T47D (cell line): ENCODE measurements around the gene C18orf32.
"Not testable (repeated sequence)": the region's sequence is repeated elsewhere in the genome, so short reads cannot be mapped to it uniquely, and the experiment has no call there.

ENCODE experiments used
- DNase-seq, 2 experiments: peaks; one replicate each; pipeline versions ENCODE4 v3.0.0 to v3.0.0-alpha.2; 2011 to 2012; ENCODE audit warnings: low read depth in 1 of 2, low spot score in 1 of 2
- JUND ChIP-seq: IDR thresholded peaks from 2 replicates; pipeline ENCODE4 v1.6.1; 2012; ENCODE audit warnings: low read depth
- in situ Hi-C: cut with HindIII; loops from 2 replicates; pipeline ENCODE4 v1.10.0; 2016; ENCODE audit warnings: low sequenced_read_pairs, low pct_unique_long_range_greater_than_20kb

C18orf32 gene

DNA sequence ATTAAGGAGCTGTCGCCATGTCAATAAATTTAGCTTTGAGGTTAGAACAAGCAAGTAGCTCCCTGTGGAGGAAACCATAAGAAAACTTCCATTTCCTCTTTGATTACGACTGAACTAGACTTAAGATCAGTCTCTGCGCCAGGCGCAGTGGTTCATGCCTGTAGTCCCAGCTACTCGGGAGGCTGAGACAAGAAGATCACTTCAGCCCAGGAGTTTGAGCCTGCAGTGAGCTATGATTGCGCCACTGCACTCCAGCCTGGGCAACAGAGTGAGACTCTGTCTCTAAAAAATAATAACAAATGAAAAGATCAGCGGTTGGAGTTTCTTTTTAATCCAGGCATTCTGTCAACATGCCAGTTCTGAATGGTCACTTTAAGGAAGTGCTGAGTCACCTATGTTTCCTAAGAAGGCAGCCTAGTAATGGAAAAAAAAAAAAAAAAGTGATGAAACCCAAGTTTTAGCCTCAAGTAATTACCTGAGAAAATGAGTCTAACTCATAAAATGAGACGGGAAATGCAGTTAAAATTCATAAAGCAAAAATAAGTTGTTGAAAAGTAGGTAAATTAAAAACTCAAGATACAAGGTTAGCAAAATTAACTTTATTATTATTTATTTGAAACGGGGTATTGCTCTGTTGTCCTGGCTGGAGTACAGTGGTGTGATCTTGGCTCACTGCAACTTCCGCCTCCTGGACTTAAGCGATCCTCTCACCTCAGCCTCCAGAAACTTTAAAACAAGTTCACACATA, 10.2 kb downstream of the C18orf32 start:
- TF ChIP-seq JUND, result no peak
- in situ Hi-C loops, result no loop called here
- DNase-seq, result no peak

DNA sequence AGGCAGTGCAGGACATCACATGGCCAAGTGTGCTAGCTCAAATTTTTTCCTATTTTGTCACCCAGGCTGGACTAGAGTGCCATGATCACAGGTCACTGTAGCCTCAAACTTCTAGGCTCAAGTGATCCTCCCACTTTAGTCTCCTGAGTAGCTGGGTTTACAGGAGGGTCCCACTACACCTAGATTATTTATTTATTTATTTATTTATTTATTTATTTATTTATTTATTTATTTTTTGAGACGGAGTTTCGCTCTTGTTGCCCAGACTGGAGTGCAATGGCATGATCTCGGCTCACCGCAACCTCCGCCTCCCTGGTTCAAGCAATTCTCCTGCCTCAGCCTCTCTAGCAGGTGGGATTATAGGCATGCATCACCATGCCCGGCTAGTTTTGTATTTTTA, 12.1 kb downstream of the C18orf32 start:
- DNase-seq, in situ Hi-C loops: not testable (repeated sequence)

DNA sequence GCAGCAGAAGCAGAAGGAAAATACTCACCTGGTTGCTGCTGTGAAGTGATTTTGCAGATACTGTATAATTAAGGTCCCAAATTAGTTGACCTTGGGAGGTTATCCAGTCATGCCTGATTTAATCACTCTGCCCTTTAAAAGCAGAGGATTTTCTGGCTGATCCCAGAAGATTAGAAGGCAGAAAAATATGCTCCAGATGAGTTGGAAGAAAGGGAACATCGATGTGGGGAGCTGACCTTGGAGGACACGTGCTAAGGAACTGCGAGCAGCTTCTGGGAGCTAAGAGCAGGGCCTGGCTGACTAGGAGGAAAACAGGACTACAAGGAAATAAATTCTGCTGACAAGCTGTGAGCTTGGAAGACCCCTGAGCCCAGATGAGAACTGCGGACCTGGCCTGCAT, 13.3 kb downstream of the C18orf32 start:
- no peak for DNase-seq
- TF ChIP-seq JUND, result no peak
- in situ Hi-C loops, result no loop called here

DNA sequence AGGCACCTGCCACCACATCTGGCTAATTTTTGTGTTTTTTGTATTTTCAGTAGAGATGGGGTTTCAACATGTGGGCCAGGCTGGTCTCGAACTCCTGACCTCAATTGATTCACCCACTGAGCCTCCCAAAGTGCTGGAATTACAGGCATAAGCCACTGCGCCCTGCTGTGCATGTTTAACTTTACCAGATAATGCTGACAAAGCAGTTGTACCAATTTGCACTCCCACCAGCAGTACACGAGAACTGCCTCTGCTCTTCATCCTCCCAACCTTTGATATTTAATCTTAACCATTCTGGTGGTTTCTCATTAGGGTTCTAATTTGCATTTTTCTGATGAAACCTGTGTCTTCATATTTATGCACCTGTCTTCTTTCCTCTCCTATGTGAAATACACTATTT, 14.6 kb downstream of the C18orf32 start:
- TF ChIP-seq JUND, result no peak
- in situ Hi-C loops, result no loop called here

DNA sequence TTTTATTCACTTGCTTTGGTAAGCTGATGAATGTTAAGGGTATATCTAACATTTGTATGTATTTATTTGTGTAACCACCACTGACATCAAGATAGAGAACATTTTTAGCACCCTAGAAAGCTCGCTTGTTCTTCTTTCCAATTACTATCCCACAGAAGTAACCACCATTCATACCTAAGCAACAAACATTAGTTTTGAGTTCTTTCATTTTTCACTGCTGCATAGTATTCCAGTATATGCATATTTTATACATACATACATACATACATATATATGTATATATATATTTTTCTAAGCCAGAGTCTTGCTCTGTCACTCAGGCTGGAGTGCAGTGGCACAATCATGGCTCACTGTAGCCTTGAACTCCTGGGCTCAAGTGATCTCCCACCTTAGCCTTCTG, 15.5 kb downstream of the C18orf32 start:
- in situ Hi-C loops, result no loop called here
- no peak for DNase-seq

More for the DNA sequence above, 14.6 kb downstream of the C18orf32 start:
- DNase-seq, result no peak

DNA sequence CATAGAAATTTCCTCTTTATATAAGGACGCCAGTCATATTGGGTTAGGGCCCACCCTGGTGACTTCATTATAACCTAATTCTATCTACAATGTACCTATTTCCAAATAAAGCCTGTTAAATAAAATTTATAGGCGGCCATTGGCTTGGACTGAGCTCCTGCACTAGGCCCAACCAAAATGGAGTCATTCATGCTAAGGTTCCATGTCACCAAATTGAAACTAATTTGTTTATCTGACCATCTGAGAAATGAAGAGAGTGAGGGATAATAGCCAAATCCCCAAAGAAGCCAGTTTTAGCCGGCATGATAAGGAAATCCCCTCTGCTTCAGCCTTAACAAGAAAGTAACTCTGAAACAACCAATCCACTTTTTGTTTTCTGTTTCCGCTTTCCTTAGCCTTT, 19.4 kb downstream of the C18orf32 start:
- TF ChIP-seq JUND, result no peak

More for the DNA sequence above, 15.5 kb downstream of the C18orf32 start:
- no peak for TF ChIP-seq JUND

DNA sequence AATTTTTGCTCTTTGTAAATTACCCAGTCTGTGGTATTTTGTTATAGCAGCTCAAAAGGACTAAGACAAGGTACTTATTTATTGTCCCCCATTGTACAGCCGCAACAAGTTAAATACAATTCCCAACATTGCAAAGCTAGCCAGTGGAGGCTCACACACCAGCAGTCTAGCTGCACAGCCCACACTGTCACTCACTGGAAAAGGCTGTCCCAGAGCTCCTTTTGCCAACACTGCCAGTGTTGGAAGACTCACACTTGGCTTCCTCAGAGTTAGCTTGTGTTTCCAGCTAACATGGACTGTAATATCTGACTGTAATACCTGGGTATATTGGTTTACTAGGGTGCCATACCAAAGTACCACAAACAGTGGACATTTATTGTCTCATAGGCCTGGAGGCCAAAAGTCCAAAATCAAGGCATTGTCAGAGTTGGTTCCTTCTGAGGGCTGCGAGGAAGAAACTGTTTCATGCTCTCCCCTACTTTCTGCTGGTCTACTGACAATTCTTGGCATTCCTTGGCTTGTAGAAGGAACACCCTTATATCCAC, 19.9 kb downstream of the C18orf32 start:
- no peak for DNase-seq
- TF ChIP-seq JUND, result no peak
- in situ Hi-C loops, result no loop called here

More for the DNA sequence above, 19.4 kb downstream of the C18orf32 start:
- no peak for DNase-seq
- in situ Hi-C loops, result no loop called here

DNA sequence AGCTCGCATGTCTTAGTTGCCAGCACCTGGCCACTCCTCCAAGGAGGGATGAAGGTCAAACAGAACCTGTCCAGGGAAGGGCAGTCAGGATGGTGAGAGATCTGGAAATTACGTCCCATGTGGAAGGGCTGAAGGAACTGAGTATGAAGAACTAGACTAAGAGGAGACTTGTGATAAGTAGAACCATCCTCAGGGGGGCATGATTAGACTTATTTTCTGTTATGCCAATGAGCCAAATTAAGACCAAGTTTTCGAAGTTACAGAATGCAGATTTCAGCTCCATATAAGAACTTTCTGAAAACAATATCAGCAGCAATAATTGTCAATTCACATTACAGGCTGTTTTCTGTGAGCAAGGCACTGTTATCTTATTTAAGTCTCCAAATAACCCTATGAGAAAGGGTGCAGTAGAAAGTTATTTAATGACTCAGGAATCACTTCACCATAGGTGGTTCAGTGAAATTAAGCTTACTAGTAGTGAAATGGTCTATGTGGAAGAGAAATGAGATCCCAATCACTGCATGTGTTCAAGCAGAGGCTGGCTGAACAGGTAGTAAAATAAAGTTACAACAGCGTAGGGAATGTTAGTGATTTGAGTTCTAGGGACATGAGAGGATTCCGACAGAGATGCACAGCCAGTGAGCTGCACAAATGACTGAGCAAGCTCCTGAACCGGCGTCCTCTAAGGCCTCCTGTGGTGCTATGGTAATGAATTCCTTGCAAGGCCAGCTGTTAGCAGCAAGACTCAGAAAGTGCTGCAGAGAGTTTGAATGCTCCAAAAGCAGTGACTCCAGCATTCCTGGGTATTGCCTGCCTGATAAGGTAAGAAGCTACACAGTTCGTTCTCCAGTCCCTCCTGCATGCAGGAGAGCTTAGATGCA, 22.1 kb downstream of the C18orf32 start:
- in situ Hi-C loops, result no loop called here
- no peak for TF ChIP-seq JUND
- no peak for DNase-seq

DNA sequence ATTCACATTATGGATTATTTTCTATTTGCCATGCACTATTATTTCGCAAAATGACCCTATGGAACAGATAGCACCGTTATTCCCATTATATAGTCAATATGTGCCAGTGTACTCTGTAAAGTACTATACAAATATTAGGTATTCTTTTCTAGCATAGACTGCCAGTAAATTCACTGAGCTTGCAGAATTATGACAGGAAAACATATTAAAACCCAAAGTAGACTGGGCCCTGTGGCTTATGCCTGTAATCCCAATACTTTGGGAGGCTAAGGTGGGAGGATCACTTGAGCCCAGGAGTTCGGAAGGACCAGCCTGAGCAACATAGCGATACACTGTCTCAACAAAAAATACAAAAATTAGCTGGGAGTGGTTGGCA, 25.4 kb downstream of the C18orf32 start:
- DNase-seq, result no peak
- in situ Hi-C loops, result no loop called here
- TF ChIP-seq JUND, result no peak

DNA sequence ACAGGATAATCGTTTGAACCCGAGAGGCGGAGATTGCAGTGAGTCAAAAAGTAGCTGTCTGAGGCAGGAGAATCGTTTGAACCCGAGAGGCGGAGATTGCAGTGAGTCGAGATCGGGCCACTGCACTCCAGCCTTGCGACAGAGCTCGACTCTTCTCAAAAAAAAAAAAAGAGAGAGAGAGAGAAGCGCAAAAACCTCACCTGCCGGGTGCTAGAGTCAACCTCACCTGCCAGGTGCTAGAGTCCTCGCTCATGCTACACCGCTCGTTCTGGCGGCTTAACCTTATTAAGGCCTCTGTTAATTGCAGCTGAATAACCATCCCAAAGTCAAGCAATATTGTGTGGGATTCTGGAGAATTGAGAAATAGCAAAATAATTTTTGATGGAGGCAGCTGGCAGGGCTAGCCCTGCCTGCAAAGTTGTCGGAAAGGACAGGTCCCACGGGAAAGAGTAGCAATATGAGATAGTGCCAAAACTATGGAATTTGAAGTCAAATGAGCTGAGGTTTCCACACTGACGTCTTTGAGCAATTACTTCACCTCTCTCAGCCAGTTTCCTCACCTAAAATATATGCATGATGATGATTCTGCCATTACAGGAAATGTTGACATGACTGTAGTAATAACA, 25.9 kb downstream of the C18orf32 start:
- in situ Hi-C loops, result no loop called here
- no peak for TF ChIP-seq JUND
- no peak for DNase-seq

DNA sequence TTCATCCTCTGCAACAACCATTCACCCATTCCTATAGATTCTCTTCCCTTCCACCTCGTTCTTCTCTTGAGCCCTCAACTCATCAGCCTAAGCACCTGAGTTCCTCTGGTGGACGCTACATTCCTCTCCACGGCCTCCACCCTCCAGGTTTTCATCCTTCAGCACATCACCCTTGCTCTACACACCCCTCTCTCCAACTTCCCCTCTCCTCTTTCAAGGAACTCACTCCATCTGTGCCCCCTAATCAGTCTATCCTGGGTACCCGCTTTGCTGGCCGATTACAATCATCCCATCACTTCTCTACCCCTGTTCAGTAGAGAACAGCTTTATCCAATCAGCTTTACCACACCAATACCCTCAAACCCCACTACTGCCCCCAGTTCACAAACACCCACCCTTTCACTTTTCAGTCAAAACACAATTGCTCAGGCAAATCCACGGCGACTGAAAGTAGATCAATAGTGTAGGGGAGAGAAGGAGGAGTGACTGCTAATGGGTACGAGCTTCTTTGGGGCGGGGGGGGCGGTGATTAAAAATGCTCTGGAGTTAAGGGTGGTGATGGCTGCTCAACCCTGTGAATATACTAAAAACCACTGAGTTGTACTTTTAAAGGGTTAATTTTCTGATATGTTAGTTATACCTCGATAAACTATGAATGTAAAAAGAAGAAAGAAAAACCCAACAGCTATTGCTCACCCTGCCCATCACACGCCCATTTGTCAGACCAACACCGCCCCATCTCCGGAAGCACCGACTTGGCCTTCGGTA, 27.4 kb downstream of the C18orf32 start:
- TF ChIP-seq JUND, result no peak
- in situ Hi-C loops, result no loop called here
- DNase-seq, result no peak

DNA sequence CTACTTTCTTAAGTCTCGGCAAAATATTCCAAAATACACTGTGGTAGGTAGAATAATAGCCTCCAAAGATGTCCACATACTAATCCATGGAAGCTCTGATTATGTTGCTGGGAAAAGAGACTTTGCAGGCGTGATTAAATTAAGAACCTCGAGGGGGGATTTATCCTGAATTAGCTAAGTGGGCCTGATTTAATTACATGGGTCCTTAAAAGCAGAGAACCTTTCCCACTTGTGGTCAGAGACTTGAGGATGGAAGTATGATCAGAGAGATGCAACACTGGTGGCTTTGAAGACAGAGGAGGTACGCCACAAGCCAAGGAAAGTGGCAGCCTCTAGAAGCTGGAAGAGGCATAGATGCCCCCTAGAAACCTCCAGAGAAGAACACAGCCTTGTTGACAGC, 29.4 kb downstream of the C18orf32 start:
- no peak for TF ChIP-seq JUND
- in situ Hi-C loops, result no loop called here

DNA sequence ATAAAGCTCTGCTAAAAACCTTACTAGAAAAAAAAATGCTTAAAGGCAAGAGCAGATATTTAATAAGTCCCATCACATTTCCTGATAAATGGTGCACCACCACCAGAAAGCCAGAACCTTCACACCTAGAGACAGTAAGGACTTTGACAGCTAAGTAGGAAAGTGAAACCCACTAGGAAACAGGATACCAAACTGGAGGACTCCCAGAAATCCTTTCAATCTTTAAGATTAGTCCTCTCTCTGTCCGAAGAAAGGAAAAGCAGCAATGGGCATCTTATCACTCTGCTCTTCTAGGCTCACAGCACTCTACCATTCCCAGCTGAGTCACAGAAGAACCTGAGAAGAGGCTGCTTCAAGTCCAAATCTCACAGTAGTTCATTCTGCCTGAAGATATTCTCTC, 30.2 kb downstream of the C18orf32 start:
- in situ Hi-C loops, result no loop called here
- no peak for TF ChIP-seq JUND
- DNase-seq, result no peak

More for the DNA sequence above, 29.4 kb downstream of the C18orf32 start:
- DNase-seq, result no peak

DNA sequence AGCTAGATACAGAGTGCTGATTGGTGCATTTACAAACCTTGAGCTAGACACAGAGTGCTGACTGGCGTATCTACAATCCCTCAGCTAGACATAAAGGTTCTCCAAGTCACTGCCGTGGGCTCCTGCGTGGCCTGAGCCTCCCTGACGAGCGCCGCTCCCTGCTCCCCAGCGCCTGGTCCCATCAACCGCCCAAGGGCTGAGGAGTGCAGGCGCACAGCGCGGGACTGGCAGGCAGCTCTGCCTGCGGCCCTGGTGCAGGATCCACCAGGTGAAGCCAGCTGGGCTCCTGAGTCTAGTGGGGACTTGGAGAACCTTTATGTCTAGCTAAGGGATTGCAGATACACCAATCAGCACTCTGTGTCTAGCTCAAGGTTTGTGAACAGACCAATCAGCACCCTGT, 34.5 kb downstream of the C18orf32 start:
- in situ Hi-C loops, DNase-seq: not testable (repeated sequence)
